GM23338 (cell line): ENCODE results near the gene EMX1.

Experiments
- CREB1 ChIP-seq: fragments of 250-450 bp; sonication (Bioruptor Pico); IDR thresholded peaks from 2 replicates; pipeline ENCODE4 v1.5.0; 2020; ENCODE audit warnings: low read depth, mild to moderate bottlenecking, moderate library complexity
- ETS1 ChIP-seq: IDR thresholded peaks from 2 replicates; pipeline ENCODE4 v1.6.1; 2016; ENCODE audit warnings: antibody characterized with exemption
- EZH2 ChIP-seq: fragments of 200-600 bp; sonication (generic); IDR thresholded peaks from one replicate; pipeline ENCODE4 v1.8.0; 2017; ENCODE audit warnings: antibody characterized with exemption, mild to moderate bottlenecking, low read depth; ENCODE audit not compliant: unreplicated experiment
- EZH2phosphoT487 ChIP-seq: fragments of 200-600 bp; sonication (generic); IDR thresholded peaks from one replicate; pipeline ENCODE4 v1.8.1; 2018; ENCODE audit warnings: antibody characterized with exemption; ENCODE audit not compliant: unreplicated experiment
- JUNB ChIP-seq: IDR thresholded peaks from one replicate; pipeline ENCODE4 v1.6.1; 2016; ENCODE audit warnings: antibody characterized with exemption; ENCODE audit not compliant: unreplicated experiment
- NANOG ChIP-seq: IDR thresholded peaks from 2 replicates; pipeline ENCODE4 v1.6.1; 2016; ENCODE audit warnings: antibody characterized with exemption, borderline replicate concordance
- POLR2AphosphoS5 ChIP-seq: IDR thresholded peaks from 2 replicates; pipeline ENCODE4 v1.6.1; 2016; ENCODE audit warnings: antibody characterized with exemption, low read depth
- REST ChIP-seq: IDR thresholded peaks from one replicate; pipeline ENCODE4 v1.6.1; 2018; ENCODE audit warnings: antibody characterized with exemption; ENCODE audit not compliant: unreplicated experiment
- STAT1 ChIP-seq: IDR thresholded peaks from one replicate; pipeline ENCODE4 v1.6.1; 2016; ENCODE audit warnings: antibody characterized with exemption; ENCODE audit not compliant: unreplicated experiment
- ZNF114 ChIP-seq: fragments of 250-450 bp; sonication (Bioruptor Pico); IDR thresholded peaks from 2 replicates; pipeline ENCODE4 v1.5.0; 2020; ENCODE audit warnings: mild to moderate bottlenecking, moderate library complexity
- ZNF331 ChIP-seq: fragments of 250-450 bp; sonication (Bioruptor Pico); IDR thresholded peaks from 2 replicates; pipeline ENCODE4 v1.5.0; 2020; ENCODE audit warnings: low read depth, mild to moderate bottlenecking, moderate library complexity
- TF ChIP-seq, protein P1 (sequence below), 2 experiments: fragments of 200-600 bp in 1 of 2; sonication (generic) in 1 of 2; conservative IDR thresholded peaks; 2 replicates each; pipeline versions ENCODE4 v1.5.1 to v1.6.1; 2016 to 2017; ENCODE audit warnings: antibody characterized with exemption in 2 of 2, low read depth in 2 of 2, mild to moderate bottlenecking in 2 of 2, moderate library complexity in 1 of 2
- TF ChIP-seq, protein P2 (sequence below): fragments of 250-450 bp; sonication (Bioruptor Pico); IDR thresholded peaks from 2 replicates; pipeline ENCODE4 v1.5.0; 2020; ENCODE audit warnings: mild to moderate bottlenecking, moderate library complexity

DNA sequence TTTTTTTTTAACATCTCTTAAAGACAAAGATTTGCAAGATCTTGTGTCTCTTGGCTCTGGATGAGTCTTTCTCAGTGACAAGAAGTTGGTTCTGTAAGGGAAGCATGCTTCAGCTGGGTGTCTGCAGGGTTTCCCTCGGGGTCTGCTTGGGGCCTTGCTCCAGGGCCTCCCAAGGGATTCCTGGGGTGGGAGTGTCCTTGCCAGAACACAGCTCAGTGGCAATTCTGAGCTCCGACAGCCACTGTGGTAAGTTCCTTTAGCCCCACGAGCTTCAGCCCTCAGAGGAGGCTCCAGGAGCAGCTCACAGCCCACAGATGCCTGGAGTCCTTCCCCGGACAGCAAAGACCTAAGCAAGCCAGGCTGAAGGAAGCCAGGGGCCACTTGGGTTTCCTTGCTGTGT lies 52.4 kb downstream of the EMX1 start:
- TF ChIP-seq POLR2AphosphoS5, result no peak
- TF ChIP-seq, protein P1, sequence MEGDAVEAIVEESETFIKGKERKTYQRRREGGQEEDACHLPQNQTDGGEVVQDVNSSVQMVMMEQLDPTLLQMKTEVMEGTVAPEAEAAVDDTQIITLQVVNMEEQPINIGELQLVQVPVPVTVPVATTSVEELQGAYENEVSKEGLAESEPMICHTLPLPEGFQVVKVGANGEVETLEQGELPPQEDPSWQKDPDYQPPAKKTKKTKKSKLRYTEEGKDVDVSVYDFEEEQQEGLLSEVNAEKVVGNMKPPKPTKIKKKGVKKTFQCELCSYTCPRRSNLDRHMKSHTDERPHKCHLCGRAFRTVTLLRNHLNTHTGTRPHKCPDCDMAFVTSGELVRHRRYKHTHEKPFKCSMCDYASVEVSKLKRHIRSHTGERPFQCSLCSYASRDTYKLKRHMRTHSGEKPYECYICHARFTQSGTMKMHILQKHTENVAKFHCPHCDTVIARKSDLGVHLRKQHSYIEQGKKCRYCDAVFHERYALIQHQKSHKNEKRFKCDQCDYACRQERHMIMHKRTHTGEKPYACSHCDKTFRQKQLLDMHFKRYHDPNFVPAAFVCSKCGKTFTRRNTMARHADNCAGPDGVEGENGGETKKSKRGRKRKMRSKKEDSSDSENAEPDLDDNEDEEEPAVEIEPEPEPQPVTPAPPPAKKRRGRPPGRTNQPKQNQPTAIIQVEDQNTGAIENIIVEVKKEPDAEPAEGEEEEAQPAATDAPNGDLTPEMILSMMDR (conservative IDR thresholded peaks at IDR 0.05; ENCODE audit: low read depth in 2 of 2), result no peak
- no peak for TF ChIP-seq EZH2
- no peak for TF ChIP-seq JUNB
- TF ChIP-seq, protein P2, sequence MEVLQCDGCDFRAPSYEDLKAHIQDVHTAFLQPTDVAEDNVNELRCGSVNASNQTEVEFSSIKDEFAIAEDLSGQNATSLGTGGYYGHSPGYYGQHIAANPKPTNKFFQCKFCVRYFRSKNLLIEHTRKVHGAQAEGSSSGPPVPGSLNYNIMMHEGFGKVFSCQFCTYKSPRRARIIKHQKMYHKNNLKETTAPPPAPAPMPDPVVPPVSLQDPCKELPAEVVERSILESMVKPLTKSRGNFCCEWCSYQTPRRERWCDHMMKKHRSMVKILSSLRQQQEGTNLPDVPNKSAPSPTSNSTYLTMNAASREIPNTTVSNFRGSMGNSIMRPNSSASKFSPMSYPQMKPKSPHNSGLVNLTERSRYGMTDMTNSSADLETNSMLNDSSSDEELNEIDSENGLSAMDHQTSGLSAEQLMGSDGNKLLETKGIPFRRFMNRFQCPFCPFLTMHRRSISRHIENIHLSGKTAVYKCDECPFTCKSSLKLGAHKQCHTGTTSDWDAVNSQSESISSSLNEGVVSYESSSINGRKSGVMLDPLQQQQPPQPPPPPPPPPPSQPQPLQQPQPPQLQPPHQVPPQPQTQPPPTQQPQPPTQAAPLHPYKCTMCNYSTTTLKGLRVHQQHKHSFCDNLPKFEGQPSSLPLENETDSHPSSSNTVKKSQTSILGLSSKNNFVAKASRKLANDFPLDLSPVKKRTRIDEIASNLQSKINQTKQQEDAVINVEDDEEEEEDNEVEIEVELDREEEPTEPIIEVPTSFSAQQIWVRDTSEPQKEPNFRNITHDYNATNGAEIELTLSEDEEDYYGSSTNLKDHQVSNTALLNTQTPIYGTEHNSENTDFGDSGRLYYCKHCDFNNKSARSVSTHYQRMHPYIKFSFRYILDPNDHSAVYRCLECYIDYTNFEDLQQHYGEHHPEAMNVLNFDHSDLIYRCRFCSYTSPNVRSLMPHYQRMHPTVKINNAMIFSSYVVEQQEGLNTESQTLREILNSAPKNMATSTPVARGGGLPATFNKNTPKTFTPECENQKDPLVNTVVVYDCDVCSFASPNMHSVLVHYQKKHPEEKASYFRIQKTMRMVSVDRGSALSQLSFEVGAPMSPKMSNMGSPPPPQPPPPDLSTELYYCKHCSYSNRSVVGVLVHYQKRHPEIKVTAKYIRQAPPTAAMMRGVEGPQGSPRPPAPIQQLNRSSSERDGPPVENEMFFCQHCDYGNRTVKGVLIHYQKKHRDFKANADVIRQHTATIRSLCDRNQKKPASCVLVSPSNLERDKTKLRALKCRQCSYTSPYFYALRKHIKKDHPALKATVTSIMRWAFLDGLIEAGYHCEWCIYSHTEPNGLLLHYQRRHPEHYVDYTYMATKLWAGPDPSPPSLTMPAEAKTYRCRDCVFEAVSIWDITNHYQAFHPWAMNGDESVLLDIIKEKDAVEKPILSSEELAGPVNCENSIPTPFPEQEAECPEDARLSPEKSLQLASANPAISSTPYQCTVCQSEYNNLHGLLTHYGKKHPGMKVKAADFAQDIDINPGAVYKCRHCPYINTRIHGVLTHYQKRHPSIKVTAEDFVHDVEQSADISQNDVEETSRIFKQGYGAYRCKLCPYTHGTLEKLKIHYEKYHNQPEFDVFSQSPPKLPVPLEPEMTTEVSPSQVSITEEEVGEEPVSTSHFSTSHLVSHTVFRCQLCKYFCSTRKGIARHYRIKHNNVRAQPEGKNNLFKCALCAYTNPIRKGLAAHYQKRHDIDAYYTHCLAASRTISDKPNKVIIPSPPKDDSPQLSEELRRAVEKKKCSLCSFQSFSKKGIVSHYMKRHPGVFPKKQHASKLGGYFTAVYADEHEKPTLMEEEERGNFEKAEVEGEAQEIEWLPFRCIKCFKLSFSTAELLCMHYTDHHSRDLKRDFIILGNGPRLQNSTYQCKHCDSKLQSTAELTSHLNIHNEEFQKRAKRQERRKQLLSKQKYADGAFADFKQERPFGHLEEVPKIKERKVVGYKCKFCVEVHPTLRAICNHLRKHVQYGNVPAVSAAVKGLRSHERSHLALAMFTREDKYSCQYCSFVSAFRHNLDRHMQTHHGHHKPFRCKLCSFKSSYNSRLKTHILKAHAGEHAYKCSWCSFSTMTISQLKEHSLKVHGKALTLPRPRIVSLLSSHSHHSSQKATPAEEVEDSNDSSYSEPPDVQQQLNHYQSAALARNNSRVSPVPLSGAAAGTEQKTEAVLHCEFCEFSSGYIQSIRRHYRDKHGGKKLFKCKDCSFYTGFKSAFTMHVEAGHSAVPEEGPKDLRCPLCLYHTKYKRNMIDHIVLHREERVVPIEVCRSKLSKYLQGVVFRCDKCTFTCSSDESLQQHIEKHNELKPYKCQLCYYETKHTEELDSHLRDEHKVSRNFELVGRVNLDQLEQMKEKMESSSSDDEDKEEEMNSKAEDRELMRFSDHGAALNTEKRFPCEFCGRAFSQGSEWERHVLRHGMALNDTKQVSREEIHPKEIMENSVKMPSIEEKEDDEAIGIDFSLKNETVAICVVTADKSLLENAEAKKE (CRISPR knock-in tag), result no peak
- no peak for TF ChIP-seq EZH2phosphoT487
- no peak for TF ChIP-seq ZNF114
- no peak for TF ChIP-seq CREB1
- no peak for TF ChIP-seq STAT1
- no peak for TF ChIP-seq REST
- no peak for TF ChIP-seq NANOG
- no peak for TF ChIP-seq ETS1
- no peak for TF ChIP-seq ZNF331 (CRISPR knock-in tag)
